ENCODE data around the gene GOLGA2. TPM values are rescaled to one million over a fixed set of nuclear protein-coding genes. Genes with fewer than 3 reads are reported as not detected.

The GOLGA2 gene
- total and polyA plus RNA-seq, 2 of the 13 experiments (the other 11 are each of a cell fraction or from before 2014, with no cell fraction given) = 45.3 to 45.8 TPM

DNA sequence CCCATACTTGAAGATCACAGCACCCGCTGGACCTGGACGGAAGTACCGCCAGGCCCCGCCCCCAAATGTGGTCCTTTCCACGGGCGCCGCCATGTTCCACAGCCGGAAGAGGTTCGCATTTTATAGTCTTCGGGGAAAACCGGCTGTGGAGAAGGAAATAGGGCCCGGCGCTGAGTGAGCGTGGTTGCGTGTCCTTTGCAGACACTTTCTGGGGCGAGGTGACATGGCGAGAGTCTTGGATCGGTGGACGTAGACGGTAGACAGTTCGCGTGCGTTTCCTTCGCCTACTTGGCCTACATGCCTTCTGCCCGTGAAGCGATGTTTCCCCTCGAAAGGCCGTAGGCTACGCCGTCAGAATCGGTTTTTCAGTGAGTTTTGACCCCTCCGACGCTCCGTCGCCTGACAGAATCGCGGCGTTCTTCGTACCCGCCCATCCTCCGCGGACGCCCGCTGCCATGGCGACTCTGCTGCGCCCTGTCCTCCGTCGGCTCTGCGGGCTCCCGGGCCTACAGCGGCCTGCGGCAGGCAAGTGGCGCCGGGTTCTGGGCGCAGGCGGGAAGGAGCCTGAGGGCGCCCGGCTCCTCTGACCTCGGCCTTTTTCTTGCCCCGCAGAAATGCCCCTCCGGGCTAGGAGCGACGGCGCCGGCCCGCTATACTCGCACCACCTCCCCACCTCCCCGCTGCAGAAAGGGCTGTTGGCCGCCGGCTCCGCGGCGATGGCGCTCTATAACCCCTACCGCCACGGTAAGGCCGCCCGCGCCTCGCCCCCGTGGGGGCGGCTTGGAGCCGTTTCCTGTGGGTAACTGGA lies 46.8 kb upstream of the GOLGA2 start, which contains the start of the genes COQ4 and TRUB2 (continued):
- TF ChIP-seq, protein P1, sequence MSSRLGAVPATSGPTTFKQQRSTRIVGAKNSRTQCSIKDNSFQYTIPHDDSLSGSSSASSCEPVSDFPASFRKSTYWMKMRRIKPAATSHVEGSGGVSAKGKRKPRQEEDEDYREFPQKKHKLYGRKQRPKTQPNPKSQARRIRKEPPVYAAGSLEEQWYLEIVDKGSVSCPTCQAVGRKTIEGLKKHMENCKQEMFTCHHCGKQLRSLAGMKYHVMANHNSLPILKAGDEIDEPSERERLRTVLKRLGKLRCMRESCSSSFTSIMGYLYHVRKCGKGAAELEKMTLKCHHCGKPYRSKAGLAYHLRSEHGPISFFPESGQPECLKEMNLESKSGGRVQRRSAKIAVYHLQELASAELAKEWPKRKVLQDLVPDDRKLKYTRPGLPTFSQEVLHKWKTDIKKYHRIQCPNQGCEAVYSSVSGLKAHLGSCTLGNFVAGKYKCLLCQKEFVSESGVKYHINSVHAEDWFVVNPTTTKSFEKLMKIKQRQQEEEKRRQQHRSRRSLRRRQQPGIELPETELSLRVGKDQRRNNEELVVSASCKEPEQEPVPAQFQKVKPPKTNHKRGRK (CRISPR knock-in tag; IDR thresholded peaks at IDR 0.05) = no peak
- TF ChIP-seq, protein P2, sequence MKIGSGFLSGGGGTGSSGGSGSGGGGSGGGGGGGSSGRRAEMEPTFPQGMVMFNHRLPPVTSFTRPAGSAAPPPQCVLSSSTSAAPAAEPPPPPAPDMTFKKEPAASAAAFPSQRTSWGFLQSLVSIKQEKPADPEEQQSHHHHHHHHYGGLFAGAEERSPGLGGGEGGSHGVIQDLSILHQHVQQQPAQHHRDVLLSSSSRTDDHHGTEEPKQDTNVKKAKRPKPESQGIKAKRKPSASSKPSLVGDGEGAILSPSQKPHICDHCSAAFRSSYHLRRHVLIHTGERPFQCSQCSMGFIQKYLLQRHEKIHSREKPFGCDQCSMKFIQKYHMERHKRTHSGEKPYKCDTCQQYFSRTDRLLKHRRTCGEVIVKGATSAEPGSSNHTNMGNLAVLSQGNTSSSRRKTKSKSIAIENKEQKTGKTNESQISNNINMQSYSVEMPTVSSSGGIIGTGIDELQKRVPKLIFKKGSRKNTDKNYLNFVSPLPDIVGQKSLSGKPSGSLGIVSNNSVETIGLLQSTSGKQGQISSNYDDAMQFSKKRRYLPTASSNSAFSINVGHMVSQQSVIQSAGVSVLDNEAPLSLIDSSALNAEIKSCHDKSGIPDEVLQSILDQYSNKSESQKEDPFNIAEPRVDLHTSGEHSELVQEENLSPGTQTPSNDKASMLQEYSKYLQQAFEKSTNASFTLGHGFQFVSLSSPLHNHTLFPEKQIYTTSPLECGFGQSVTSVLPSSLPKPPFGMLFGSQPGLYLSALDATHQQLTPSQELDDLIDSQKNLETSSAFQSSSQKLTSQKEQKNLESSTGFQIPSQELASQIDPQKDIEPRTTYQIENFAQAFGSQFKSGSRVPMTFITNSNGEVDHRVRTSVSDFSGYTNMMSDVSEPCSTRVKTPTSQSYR (CRISPR knock-in tag; IDR thresholded peaks at IDR 0.05; ENCODE audit: borderline replicate concordance) = no peak
- no peak; the same call in 1 of the 2 replicates for TF ChIP-seq ZNF468 (CRISPR knock-in tag; IDR thresholded peaks at IDR 0.05)
- no peak for TF ChIP-seq ZNF260 (CRISPR knock-in tag; IDR thresholded peaks at IDR 0.05; ENCODE audit: borderline replicate concordance, low read depth)
- peak; percentile 96 for TF ChIP-seq THAP11 (CRISPR knock-in tag; IDR thresholded peaks at IDR 0.05)
- TF ChIP-seq SKI (IDR thresholded peaks at IDR 0.05; ENCODE audit: partially characterized antibody) = peak; percentile 69
- no peak for TF ChIP-seq FOXM1 (CRISPR knock-in tag; IDR thresholded peaks at IDR 0.05)
- TF ChIP-seq, protein P3, sequence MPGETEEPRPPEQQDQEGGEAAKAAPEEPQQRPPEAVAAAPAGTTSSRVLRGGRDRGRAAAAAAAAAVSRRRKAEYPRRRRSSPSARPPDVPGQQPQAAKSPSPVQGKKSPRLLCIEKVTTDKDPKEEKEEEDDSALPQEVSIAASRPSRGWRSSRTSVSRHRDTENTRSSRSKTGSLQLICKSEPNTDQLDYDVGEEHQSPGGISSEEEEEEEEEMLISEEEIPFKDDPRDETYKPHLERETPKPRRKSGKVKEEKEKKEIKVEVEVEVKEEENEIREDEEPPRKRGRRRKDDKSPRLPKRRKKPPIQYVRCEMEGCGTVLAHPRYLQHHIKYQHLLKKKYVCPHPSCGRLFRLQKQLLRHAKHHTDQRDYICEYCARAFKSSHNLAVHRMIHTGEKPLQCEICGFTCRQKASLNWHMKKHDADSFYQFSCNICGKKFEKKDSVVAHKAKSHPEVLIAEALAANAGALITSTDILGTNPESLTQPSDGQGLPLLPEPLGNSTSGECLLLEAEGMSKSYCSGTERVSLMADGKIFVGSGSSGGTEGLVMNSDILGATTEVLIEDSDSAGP (CRISPR knock-in tag; IDR thresholded peaks at IDR 0.05; ENCODE audit: borderline replicate concordance) = peak; percentile 94
- no peak for TF ChIP-seq ZNF383 (CRISPR knock-in tag; IDR thresholded peaks at IDR 0.05; ENCODE audit: borderline replicate concordance)
- TF ChIP-seq, protein P4, sequence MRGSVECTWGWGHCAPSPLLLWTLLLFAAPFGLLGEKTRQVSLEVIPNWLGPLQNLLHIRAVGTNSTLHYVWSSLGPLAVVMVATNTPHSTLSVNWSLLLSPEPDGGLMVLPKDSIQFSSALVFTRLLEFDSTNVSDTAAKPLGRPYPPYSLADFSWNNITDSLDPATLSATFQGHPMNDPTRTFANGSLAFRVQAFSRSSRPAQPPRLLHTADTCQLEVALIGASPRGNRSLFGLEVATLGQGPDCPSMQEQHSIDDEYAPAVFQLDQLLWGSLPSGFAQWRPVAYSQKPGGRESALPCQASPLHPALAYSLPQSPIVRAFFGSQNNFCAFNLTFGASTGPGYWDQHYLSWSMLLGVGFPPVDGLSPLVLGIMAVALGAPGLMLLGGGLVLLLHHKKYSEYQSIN (CRISPR knock-in tag; IDR thresholded peaks at IDR 0.05; ENCODE audit: borderline replicate concordance) = no peak
- peak; percentile 56; the same call in 1 of the 2 replicates for TF ChIP-seq ZNF557 (CRISPR knock-in tag; IDR thresholded peaks at IDR 0.05)
- no peak for TF ChIP-seq PHF5A (CRISPR knock-in tag; IDR thresholded peaks at IDR 0.05; ENCODE audit: low read depth, unreplicated experiment)
- peak; percentile 81; the same call in 1 of the 2 replicates for TF ChIP-seq U2AF2 (IDR thresholded peaks at IDR 0.05; ENCODE audit: low read depth, low read length)
- TF ChIP-seq, protein P5, sequence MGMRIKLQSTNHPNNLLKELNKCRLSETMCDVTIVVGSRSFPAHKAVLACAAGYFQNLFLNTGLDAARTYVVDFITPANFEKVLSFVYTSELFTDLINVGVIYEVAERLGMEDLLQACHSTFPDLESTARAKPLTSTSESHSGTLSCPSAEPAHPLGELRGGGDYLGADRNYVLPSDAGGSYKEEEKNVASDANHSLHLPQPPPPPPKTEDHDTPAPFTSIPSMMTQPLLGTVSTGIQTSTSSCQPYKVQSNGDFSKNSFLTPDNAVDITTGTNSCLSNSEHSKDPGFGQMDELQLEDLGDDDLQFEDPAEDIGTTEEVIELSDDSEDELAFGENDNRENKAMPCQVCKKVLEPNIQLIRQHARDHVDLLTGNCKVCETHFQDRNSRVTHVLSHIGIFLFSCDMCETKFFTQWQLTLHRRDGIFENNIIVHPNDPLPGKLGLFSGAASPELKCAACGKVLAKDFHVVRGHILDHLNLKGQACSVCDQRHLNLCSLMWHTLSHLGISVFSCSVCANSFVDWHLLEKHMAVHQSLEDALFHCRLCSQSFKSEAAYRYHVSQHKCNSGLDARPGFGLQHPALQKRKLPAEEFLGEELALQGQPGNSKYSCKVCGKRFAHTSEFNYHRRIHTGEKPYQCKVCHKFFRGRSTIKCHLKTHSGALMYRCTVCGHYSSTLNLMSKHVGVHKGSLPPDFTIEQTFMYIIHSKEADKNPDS (CRISPR knock-in tag; IDR thresholded peaks at IDR 0.05) = no peak

Measured in HepG2 (cell line).